Measurements from ENCODE around the gene MAP1LC3B. TPM values are rescaled to one million over a fixed set of nuclear protein-coding genes. Genes with fewer than 3 reads are reported as not detected.

The MAP1LC3B gene
- total RNA-seq (2021; fragmentation: NEBNext Ultra II Directional; extraction: Animal tissue kit (Norgen Biotek cat#: 25700)) (47.1 and 48.5 TPM in 2 replicates), polyA plus RNA-seq (2011; rRNA removed) (15.4 and 29.5 TPM in 2 replicates), polyA minus RNA-seq (2011; rRNA and poly(A)+ RNA removed) (14.0 and 18.3 TPM in 2 replicates)
- polyA plus RNA-seq (2011; cell fraction: cytosol; rRNA removed), result 19.4 TPM
- polyA plus RNA-seq (2011; cell fraction: nucleus; rRNA removed), result 8.9 TPM
- polyA plus RNA-seq (2012, experiment 1 of 2), result 32.1 to 52.5 TPM (median 38.8 TPM) in 4 replicates
- polyA plus RNA-seq (2012, experiment 2 of 2), result 12.7 TPM
- polyA plus RNA-seq (2013, experiment 1 of 2), result 33.5 TPM
- 32.1 TPM for polyA plus RNA-seq (2013, experiment 2 of 2)
- 17.2 TPM for polyA minus RNA-seq (2011; cell fraction: cytosol; rRNA and poly(A)+ RNA removed)
- 12.2 TPM for polyA minus RNA-seq (2011; cell fraction: nucleus; rRNA and poly(A)+ RNA removed)
- long read RNA-seq, experiment 1, transcript MAP1LC3B-201 (4 exons, 2,688 nt), result major isoform, 80 of 118 reads
- long read RNA-seq, experiment 1, partial matches to known transcripts, result 31 of 118 reads
- long read RNA-seq, experiment 1, other reads (novel, unspliced or antisense), result 7 of 118 reads
- long read RNA-seq, experiment 2, partial matches to known transcripts, result 14 of 17 reads
- long read RNA-seq, experiment 2, other reads (novel, unspliced or antisense), result 1 of 17 reads

DNA sequence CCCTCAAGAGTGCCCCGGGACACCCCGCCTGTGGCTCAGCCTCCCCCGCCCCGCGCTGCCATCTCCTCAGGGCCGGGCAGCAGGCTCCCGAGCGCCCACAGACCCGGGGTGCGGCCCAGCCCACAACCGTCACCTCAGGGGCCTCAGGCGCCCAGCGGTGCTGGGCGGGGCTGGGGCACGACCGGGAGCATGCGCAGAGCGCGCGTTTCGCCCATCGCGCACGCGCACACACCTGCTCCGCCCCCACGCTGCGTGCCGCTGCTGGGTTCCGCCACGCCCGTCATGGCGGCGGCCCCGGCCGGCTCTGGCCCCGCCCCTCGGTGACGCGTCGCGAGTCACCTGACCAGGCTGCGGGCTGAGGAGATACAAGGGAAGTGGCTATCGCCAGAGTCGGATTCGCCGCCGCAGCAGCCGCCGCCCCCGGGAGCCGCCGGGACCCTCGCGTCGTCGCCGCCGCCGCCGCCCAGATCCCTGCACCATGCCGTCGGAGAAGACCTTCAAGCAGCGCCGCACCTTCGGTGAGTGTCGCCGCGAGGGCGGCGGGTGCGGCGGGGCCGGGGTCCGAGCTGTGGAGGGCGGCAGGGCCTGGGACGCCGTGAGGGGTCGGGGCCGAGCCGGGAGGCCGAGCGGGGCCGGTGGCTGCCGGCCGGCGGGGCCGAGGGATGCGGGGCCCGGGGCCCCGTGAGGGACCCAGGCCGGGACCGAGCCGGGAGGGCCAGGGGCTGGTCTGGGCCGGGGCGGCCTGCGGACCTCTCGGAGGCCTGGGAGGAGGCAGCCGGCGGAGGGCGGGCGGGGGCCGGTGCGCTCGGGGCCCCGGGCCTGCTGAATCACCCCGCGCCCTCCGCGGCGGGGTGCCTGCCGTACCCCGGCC is at the start of gene MAP1LC3B:
Gene MAP1LC3B, plus strand, starts transcription at position 387 of the 871 bp plus-strand sequence. Its CDS starts 92 bp downstream, at position 479.
- H3K27me3 ChIP-seq (replicated peaks in 1 of 4; ENCODE audit: control insufficient read depth in 3 of 4, extremely low read depth in 1 of 4, insufficient read depth in 3 of 4, low read length in 3 of 4), result no peaks in the 10 kb centered on the region
- H3K4ac ChIP-seq (replicated peaks; ENCODE audit: insufficient read length, low read depth, low read length), result no peak within 1 kb of the TSS
- no peak within 1 kb of the TSS for H3K14ac ChIP-seq (ENCODE audit: insufficient read length)
- peaks cover 2 to 5% of the 10 kb centered on the region in 2 experiments for H4K20me1 ChIP-seq (replicated peaks in 1 of 2; ENCODE audit: control insufficient read depth in 1 of 2, insufficient read depth in 2 of 2, low read length in 2 of 2)
- no peak within 1 kb of the TSS for H2BK12ac ChIP-seq (ENCODE audit: low read depth, low read length)
- H2BK20ac ChIP-seq (ENCODE audit: low read length), result 0 out of 2 replicates have a peak within 1 kb of the TSS, but pooled peaks have one; percentile 23
- DNase-seq (ENCODE audit: low read depth in 1 of 2, low spot score in 2 of 2), result peak; percentile 87 to 99
- peak within 1 kb of the TSS; percentile 78 for H4K91ac ChIP-seq (replicated peaks; ENCODE audit: insufficient read length, low read length)
- peaks cover 13% of the 10 kb centered on the region for H3K23me2 ChIP-seq (ENCODE audit: low read depth, low read length)
- peak within 1 kb of the TSS; percentile 92 for H4K8ac ChIP-seq (ENCODE audit: extremely low read depth, insufficient read depth, low read length)
- H3K4me1 ChIP-seq (replicated peaks in 1 of 4; ENCODE audit: control insufficient read depth in 3 of 4, insufficient read depth in 4 of 4, low read length in 3 of 4), result peaks cover 5 to 7% (median 6%) of the 10 kb centered on the region in 4 experiments; a peak in 6 of 7 replicates
- CTCF ChIA-PET (ENCODE audit: partially characterized antibody), result no interaction called here
- no peaks in the 10 kb centered on the region for H3K36me3 ChIP-seq (ENCODE audit: control insufficient read depth in 2 of 4, insufficient read depth in 4 of 4, low read length in 3 of 4)
- H3K4me2 ChIP-seq (ENCODE audit: insufficient read depth in 1 of 2, low read depth in 2 of 2, low read length in 2 of 2), result peak within 1 kb of the TSS; percentile 86 to 97
- peak within 1 kb of the TSS; percentile 72; the same call in 1 of the 2 replicates for H3K18ac ChIP-seq (ENCODE audit: extremely low read depth, low read length)
- WGBS, 2 experiments (ENCODE audit: extremely low coverage in 1 of 2, insufficient coverage in 1 of 2, insufficient read length in 1 of 2, insufficient replicate concordance in 2 of 2, low coverage in 1 of 2, low lambda C conversion rate in 2 of 2, missing lambda C conversion rate in 1 of 2), result 2% methylated on average over 44 of the region's 113 CpGs; no CpG with 5 or more reads in 1 of the 2 experiments
- peaks cover 0 to 36% of the 10 kb centered on the region in 2 experiments; a peak in 3 of 4 replicates for H3K79me2 ChIP-seq (ENCODE audit: control insufficient read depth in 1 of 2, insufficient read depth in 2 of 2, low read length in 2 of 2)
- H3K23ac ChIP-seq (ENCODE audit: insufficient read length), result no peak within 1 kb of the TSS
- no peak within 1 kb of the TSS for H2AK5ac ChIP-seq (ENCODE audit: low read depth, low read length)
- H3K9ac ChIP-seq (replicated peaks in 1 of 4; ENCODE audit: extremely low read depth in 1 of 4, low read depth in 3 of 4, low read length in 3 of 4), result peak within 1 kb of the TSS; percentile 60 to 89 (median 72)
- peak within 1 kb of the TSS; percentile 64 to 84 (median 81) for H3K4me3 ChIP-seq (ENCODE audit: extremely low read depth in 1 of 4, insufficient read depth in 2 of 4, low read depth in 3 of 4, low read length in 4 of 4)
- no peak for FAIRE-seq
- no peak within 1 kb of the TSS for H2BK5ac ChIP-seq (ENCODE audit: low read depth, low read length)
- H3K9me3 ChIP-seq (ENCODE audit: insufficient read depth in 2 of 2, low read depth in 1 of 2, low read length in 1 of 2), result no peaks in the 10 kb centered on the region
- 0 out of 2 replicates have a peak within 1 kb of the TSS, but pooled peaks have one; percentile 23 for H2AFZ ChIP-seq (ENCODE audit: low read length)
- peak within 1 kb of the TSS; percentile 41; the same call in 1 of the 2 replicates for H3K27ac ChIP-seq (ENCODE audit: low read depth, low read length)
- H3K79me1 ChIP-seq (ENCODE audit: low read depth, low read length), result peaks cover 7% of the 10 kb centered on the region
- POLR2A ChIA-PET (ENCODE audit: partially characterized antibody), result interaction anchor here (0.9 to 4.4 kb wide), 4 partner anchors 9 to 68 kb away, joined by 3 to 31 read pairs (median 3); partner anchors contain the start of gene FBXO31
- H3K56ac ChIP-seq (replicated peaks; ENCODE audit: insufficient read length, low read depth, low read length), result peak within 1 kb of the TSS; percentile 21
- no peak within 1 kb of the TSS for H2BK120ac ChIP-seq (replicated peaks; ENCODE audit: low read depth, low read length)
- H4K5ac ChIP-seq (ENCODE audit: insufficient read length, low read depth, low read length), result peak within 1 kb of the TSS; percentile 30
- no peak within 1 kb of the TSS for H2BK15ac ChIP-seq (ENCODE audit: low read length)
- TF ChIP-seq POLR2A (IDR thresholded peaks at IDR 0.05; ENCODE audit: control extremely low read depth in 1 of 2, low read depth in 2 of 2, low read length in 2 of 2) (peak; percentile 57 to 78), EZH2 (IDR thresholded peaks at IDR 0.05; ENCODE audit: low read depth, low read length, severe bottlenecking) (no peak), EGR1 (IDR thresholded peaks at IDR 0.05; ENCODE audit: borderline replicate concordance, low read depth, low read length) (peak; percentile 87), PHF8 (conservative IDR thresholded peaks at IDR 0.05; ENCODE audit: low read depth, low read length) (peak; percentile 72)
- TF ChIP-seq, protein P1, sequence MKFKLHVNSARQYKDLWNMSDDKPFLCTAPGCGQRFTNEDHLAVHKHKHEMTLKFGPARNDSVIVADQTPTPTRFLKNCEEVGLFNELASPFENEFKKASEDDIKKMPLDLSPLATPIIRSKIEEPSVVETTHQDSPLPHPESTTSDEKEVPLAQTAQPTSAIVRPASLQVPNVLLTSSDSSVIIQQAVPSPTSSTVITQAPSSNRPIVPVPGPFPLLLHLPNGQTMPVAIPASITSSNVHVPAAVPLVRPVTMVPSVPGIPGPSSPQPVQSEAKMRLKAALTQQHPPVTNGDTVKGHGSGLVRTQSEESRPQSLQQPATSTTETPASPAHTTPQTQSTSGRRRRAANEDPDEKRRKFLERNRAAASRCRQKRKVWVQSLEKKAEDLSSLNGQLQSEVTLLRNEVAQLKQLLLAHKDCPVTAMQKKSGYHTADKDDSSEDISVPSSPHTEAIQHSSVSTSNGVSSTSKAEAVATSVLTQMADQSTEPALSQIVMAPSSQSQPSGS (IDR thresholded peaks at IDR 0.05; ENCODE audit: low read length), result no peak
